Measurements from ENCODE around the gene PCDH15.
"Not testable (repeated sequence)": the region's sequence is repeated elsewhere in the genome, so short reads cannot be mapped to it uniquely, and the experiment has no call there.

The PCDH15 gene

GRCh38 chr10:54576541-54576940, 224.5 kb downstream of the PCDH15 start:
- DNase-seq (ENCODE audit: low spot score): no peak
- TF ChIP-seq, protein P1, sequence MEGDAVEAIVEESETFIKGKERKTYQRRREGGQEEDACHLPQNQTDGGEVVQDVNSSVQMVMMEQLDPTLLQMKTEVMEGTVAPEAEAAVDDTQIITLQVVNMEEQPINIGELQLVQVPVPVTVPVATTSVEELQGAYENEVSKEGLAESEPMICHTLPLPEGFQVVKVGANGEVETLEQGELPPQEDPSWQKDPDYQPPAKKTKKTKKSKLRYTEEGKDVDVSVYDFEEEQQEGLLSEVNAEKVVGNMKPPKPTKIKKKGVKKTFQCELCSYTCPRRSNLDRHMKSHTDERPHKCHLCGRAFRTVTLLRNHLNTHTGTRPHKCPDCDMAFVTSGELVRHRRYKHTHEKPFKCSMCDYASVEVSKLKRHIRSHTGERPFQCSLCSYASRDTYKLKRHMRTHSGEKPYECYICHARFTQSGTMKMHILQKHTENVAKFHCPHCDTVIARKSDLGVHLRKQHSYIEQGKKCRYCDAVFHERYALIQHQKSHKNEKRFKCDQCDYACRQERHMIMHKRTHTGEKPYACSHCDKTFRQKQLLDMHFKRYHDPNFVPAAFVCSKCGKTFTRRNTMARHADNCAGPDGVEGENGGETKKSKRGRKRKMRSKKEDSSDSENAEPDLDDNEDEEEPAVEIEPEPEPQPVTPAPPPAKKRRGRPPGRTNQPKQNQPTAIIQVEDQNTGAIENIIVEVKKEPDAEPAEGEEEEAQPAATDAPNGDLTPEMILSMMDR (IDR thresholded peaks at IDR 0.05; ENCODE audit: borderline replicate concordance, control extremely low read depth, extremely low read depth, insufficient read depth, missing control alignments): no peak
- in situ Hi-C loops (cut with MboI; ENCODE audit: low sequenced_read_pairs, unreplicated experiment): no loop called here

DNA sequence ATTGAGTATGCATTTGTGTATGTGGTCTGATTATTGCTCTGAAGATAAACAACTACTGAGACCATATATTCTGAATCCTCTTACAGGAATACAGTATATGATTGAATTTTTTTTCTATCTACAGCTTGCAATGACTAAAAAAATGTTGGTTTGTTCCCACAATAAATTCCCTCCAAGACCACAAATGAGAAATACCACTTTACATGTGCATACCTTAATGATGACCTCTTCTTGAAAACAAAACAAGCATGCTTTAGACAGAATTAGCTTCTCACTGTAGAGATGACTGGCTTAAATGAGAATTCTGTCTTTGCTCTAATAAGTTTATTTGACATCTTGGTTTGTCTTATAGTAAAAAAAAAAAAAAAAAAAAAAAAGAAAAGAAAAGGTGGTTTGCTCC, 241.5 kb downstream of the PCDH15 start:
- TF ChIP-seq, protein P1 (IDR thresholded peaks at IDR 0.05; ENCODE audit: borderline replicate concordance, control extremely low read depth, extremely low read depth, insufficient read depth, missing control alignments): no peak
- DNase-seq (ENCODE audit: low spot score): no peak
- in situ Hi-C loops (cut with MboI; ENCODE audit: low sequenced_read_pairs, unreplicated experiment): no loop called here

DNA sequence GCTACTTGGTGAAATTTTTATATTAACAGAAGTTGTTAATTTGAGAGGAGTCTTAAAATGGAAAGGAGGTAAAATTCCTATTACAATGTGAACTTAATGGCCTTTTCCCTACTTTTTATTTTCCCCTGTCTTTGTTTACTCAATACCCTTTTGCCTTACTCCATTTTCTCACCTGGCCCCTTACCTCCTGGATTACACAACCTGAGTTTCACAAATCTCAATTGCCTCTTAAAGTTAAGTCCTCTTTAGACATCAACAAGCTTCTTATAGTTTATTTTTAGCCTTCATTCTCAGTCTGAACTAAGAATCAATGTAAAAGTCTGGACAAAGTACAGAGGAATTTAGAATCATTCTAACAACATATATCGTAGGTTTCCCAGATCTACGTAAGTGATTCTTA, 247.0 kb downstream of the PCDH15 start:
- in situ Hi-C loops (cut with MboI; ENCODE audit: low sequenced_read_pairs, unreplicated experiment): no loop called here
- no peak for DNase-seq (ENCODE audit: low spot score)
- TF ChIP-seq, protein P1 (IDR thresholded peaks at IDR 0.05; ENCODE audit: borderline replicate concordance, control extremely low read depth, extremely low read depth, insufficient read depth, missing control alignments): no peak

DNA sequence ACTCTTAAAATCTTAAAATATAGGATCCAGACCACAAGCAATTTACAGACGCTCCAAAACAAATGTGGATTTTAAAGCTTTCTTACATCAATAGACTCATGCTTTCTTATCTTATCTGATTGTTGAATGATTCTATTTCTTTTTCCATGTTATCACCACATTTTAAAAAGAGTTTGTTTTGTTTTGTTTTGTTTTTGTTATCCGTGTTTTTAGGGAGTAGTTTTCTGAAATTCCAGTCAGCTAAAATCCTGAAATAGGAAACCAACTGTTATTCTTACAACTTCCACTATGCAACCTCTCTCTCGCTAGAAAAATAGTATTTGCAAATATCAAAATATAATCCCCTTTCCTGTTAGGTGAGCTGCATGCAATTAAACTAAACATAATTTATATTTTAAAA, 251.0 kb downstream of the PCDH15 start:
- in situ Hi-C loops (cut with MboI; ENCODE audit: low sequenced_read_pairs, unreplicated experiment): no loop called here
- TF ChIP-seq, protein P1 (IDR thresholded peaks at IDR 0.05; ENCODE audit: borderline replicate concordance, control extremely low read depth, extremely low read depth, insufficient read depth, missing control alignments): no peak
- no peak for DNase-seq (ENCODE audit: low spot score)

DNA sequence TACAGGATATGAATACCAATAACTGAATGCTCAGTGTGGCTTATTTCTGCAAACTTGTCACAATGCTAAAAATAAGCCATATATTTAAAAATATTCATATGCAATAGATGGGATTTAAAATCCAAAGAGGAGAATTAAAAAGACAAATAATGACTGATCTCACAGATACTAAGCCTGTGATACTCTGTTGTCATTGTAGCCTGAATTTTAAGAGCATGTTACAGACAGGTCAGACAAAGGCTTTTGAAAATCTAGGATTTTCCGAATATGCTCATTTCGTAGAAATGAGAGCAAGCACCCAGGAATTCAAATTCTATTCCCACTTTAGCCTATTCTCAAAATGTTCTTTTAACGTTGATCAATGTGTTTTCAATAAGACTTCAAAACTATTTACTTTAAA, 269.7 kb downstream of the PCDH15 start:
- no peak for DNase-seq (ENCODE audit: low spot score)
- in situ Hi-C loops (cut with MboI; ENCODE audit: low sequenced_read_pairs, unreplicated experiment): no loop called here
- TF ChIP-seq, protein P1 (IDR thresholded peaks at IDR 0.05; ENCODE audit: borderline replicate concordance, control extremely low read depth, extremely low read depth, insufficient read depth, missing control alignments): no peak

DNA sequence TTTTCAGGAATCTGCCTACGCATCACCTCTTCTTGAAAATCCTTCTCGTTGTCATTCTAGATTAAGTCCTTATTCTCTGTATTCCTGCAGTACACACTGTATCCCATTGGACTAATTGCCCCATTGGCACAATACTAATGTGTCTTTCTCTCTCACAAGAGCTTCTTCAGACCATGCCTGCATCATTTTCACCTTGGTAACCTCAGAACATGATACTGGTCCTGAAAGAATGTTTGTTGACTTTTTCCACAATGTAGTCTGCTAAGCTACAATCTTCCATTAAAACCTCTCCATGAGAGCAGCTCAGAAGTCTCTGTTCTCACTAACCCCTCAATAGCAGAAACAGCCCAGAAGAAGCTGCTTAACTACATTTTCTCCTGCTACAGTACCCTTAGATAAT, 270.7 kb downstream of the PCDH15 start:
- TF ChIP-seq, protein P1 (IDR thresholded peaks at IDR 0.05; ENCODE audit: borderline replicate concordance, control extremely low read depth, extremely low read depth, insufficient read depth, missing control alignments): no peak
- in situ Hi-C loops (cut with MboI; ENCODE audit: low sequenced_read_pairs, unreplicated experiment): no loop called here
- no peak for DNase-seq (ENCODE audit: low spot score)

- TF ChIP-seq, protein P1 (IDR thresholded peaks at IDR 0.05; ENCODE audit: borderline replicate concordance, control extremely low read depth, extremely low read depth, insufficient read depth, missing control alignments): no peak
Measured at GRCh38 chr10:54525816-54526215, 275.2 kb downstream of the PCDH15 start.

GRCh38 chr10:54515244-54515643, 285.8 kb downstream of the PCDH15 start:
- DNase-seq (ENCODE audit: low spot score); in situ Hi-C loops (cut with MboI; ENCODE audit: low sequenced_read_pairs, unreplicated experiment): not testable (repeated sequence)

More at GRCh38 chr10:54525816-54526215, 275.2 kb downstream of the PCDH15 start:
- in situ Hi-C loops (cut with MboI; ENCODE audit: low sequenced_read_pairs, unreplicated experiment): no loop called here
- no peak for DNase-seq (ENCODE audit: low spot score)
